ENCODE results near the gene NR6A1.

DNA sequence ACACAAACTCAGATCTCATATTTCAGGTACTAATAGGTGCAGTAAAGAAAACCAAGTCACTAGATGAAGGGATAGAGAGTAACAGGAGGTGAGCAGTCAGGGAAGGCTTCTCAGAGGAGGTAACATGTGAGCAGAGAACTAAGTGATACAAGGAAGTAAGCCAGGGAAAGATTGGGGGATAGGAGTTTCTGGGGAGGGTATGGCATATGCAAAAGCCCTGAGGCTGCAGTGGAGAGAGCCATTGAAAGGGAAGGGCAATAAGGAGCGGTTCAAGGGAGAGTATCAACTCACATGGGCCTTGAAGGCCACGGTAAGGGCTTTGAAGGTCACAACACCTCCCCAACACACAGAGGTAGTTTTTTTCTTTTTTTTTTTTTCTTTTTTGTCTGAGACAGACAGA, 12.7 kb upstream of the NR6A1 start:
- TF ChIP-seq POLR2AphosphoS5 (IDR thresholded peaks at IDR 0.05; ENCODE audit: borderline replicate concordance, low read depth, low read length) (no peak), EZH2 (IDR thresholded peaks at IDR 0.05) (no peak), FOXP2 (optimal IDR thresholded peaks at IDR 0.05; ENCODE audit: control extremely low read depth, extremely low read length, insufficient read depth) (no peak)
